HepG2 (cell line): Measurements from ENCODE around the gene DUSP2. TPM values are rescaled to one million over a fixed set of nuclear protein-coding genes. Genes with fewer than 3 reads are reported as not detected.

Source experiments
- ATAC-seq: fragments of 200-7000 bp; cut with Tn5 transposase; 3 replicates; pipeline ENCODE4 v1.9.1; 2020; ENCODE audit warnings: mild to moderate bottlenecking, moderate library complexity
- BruUV-seq: library from RNA; stranded (reverse); fragments of 400-500 nt; replicated peaks from 2 replicates; lab custom pipeline; 2021; lab: Mats Ljungman, UMichigan
- CTCF ChIA-PET: fragments of 300-600 bp; formaldehyde crosslinking; extraction: SDS; loops from one replicate; lab custom pipeline; 2021; ENCODE audit warnings: low total read pairs, inconsistent platforms, low intra/inter-chr PET ratio; lab: Yijun Ruan, JAX
- POLR2A ChIA-PET: fragments of 350-600 bp; sonication (Branson Sonifier 250); formaldehyde crosslinking; loops from one replicate; lab custom pipeline; 2020; ENCODE audit warnings: antibody characterized with exemption, inconsistent platforms; lab: Yijun Ruan, JAX
- DNase-seq: peaks from one replicate; pipeline ENCODE4 v3.0.0-alpha.2; 2015; ENCODE audit warnings: low spot score
- FAIRE-seq: peaks from 3 replicates; lab custom pipeline; 2011; peaks lifted over from hg19 to GRCh38; lab: Jason Lieb, UNC
- H2AFZ ChIP-seq: one replicate; pipeline ENCODE4 v1.6.1; 2011; ENCODE audit warnings: low read length, inconsistent platforms
- H3K27ac ChIP-seq: fragments of 300-600 bp; 3 replicates; pipeline ENCODE4 v1.8.0; 2011; ENCODE audit warnings: mixed run types, mild to moderate bottlenecking, mixed read lengths, low read length, inconsistent platforms; ENCODE audit not compliant: insufficient read depth; ENCODE audit errors: extremely low read length
- H3K27me3 ChIP-seq, 2 experiments: fragments of 200-600 bp in 1 of 2; 2 replicates in 1 of 2; 3 replicates in 1 of 2; pipeline versions ENCODE4 v1.6.0 to v1.8.0; 2011; ENCODE audit warnings: low read length in 2 of 2, mild to moderate bottlenecking in 2 of 2, moderate library complexity in 2 of 2, inconsistent platforms in 1 of 2; ENCODE audit not compliant: insufficient read depth in 2 of 2, control insufficient read depth in 1 of 2
- H3K36me3 ChIP-seq, 2 experiments: fragments of 200-600 bp in 1 of 2; replicated peaks in 1 of 2; 2 replicates in 1 of 2; 3 replicates in 1 of 2; pipeline versions ENCODE4 v1.5.1 to v1.8.0; 2011; ENCODE audit warnings: low read length in 2 of 2, inconsistent platforms in 1 of 2; ENCODE audit not compliant: insufficient read depth in 2 of 2, control insufficient read depth in 1 of 2
- H3K4me1 ChIP-seq: 2 replicates; pipeline ENCODE4 v1.5.1; 2012; ENCODE audit warnings: low read length, inconsistent platforms; ENCODE audit not compliant: insufficient read depth
- H3K4me2 ChIP-seq: 2 replicates; pipeline ENCODE4 v1.6.0; 2011; ENCODE audit warnings: low read depth, low read length, inconsistent platforms
- H3K4me3 ChIP-seq, 3 experiments: fragments of 200-600 bp in 1 of 3; sonication (generic), shearing (Covaris generic) in 1 of 3; replicated peaks in 1 of 3; 2 replicates each; pipeline ENCODE4 v1.5.1; 2011 to 2016; ENCODE audit warnings: low read length in 3 of 3, inconsistent platforms in 2 of 3, low read depth in 2 of 3, mild to moderate bottlenecking in 2 of 3, control low read depth in 1 of 3, mixed read lengths in 1 of 3; ENCODE audit not compliant: insufficient read depth in 1 of 3
- H3K79me2 ChIP-seq: one replicate; pipeline ENCODE4 v1.6.1; 2011; ENCODE audit warnings: low read length, inconsistent platforms; ENCODE audit not compliant: insufficient read depth
- H3K9ac ChIP-seq: 2 replicates; pipeline ENCODE4 v1.6.0; 2011; ENCODE audit warnings: mild to moderate bottlenecking, low read depth, low read length, inconsistent platforms; ENCODE audit not compliant: insufficient read depth
- H3K9me3 ChIP-seq: 2 replicates; pipeline ENCODE4 v1.5.1; 2012; ENCODE audit warnings: mild to moderate bottlenecking, low read length
- H4K20me1 ChIP-seq: 2 replicates; pipeline ENCODE4 v1.6.0; 2011; ENCODE audit warnings: inconsistent platforms, mild to moderate bottlenecking, low read length, moderate library complexity; ENCODE audit not compliant: insufficient read depth
- ATF2 ChIP-seq: sonication (generic); formaldehyde crosslinking; IDR thresholded peaks from 2 replicates; pipeline ENCODE4 v1.4.0; 2020; ENCODE audit warnings: missing genetic modification reagents
- ATRX ChIP-seq: sonication (generic); formaldehyde crosslinking; IDR thresholded peaks from 2 replicates; pipeline ENCODE4 v1.4.0; 2020; ENCODE audit warnings: missing genetic modification reagents, borderline replicate concordance
- HMGA1 ChIP-seq: sonication (generic); formaldehyde crosslinking; conservative IDR thresholded peaks from 2 replicates; pipeline ENCODE4 v1.4.0; 2020; ENCODE audit warnings: missing genetic modification reagents
- KLF12 ChIP-seq: sonication (generic); formaldehyde crosslinking; IDR thresholded peaks from 2 replicates; pipeline ENCODE4 v1.4.0; 2020; ENCODE audit warnings: missing genetic modification reagents, borderline replicate concordance
- KLF13 ChIP-seq: sonication (generic); formaldehyde crosslinking; IDR thresholded peaks from 2 replicates; pipeline ENCODE4 v1.4.0; 2020; ENCODE audit warnings: mild to moderate bottlenecking, missing genetic modification reagents
- MBD4 ChIP-seq: IDR thresholded peaks from 2 replicates; pipeline ENCODE4 v1.6.1; 2012; ENCODE audit warnings: low read length, inconsistent platforms, borderline replicate concordance
- MTA3 ChIP-seq: sonication (generic); formaldehyde crosslinking; IDR thresholded peaks from 2 replicates; pipeline ENCODE4 v1.4.0; 2020; ENCODE audit warnings: missing genetic modification reagents
- MYPOP ChIP-seq: sonication (generic); formaldehyde crosslinking; IDR thresholded peaks from 2 replicates; pipeline ENCODE4 v1.8.1; 2023; ENCODE audit warnings: mild to moderate bottlenecking, moderate library complexity, missing genetic modification reagents
- NBN ChIP-seq: fragments of 450-650 bp; conservative IDR thresholded peaks from 2 replicates; pipeline ENCODE4 v1.6.1; 2017
- RFXANK ChIP-seq: IDR thresholded peaks from 2 replicates; pipeline ENCODE4 v1.6.1; 2016
- RNF2 ChIP-seq: fragments of 450-650 bp; conservative IDR thresholded peaks from 2 replicates; pipeline ENCODE4 v1.6.1; 2016; ENCODE audit warnings: low read depth
- SAP130 ChIP-seq: IDR thresholded peaks from 2 replicates; pipeline ENCODE4 v1.6.1; 2016; ENCODE audit warnings: low read depth
- ZNF235 ChIP-seq: sonication (generic); formaldehyde crosslinking; IDR thresholded peaks from 2 replicates; pipeline ENCODE4 v1.8.1; 2023; ENCODE audit warnings: mild to moderate bottlenecking, missing genetic modification reagents, borderline replicate concordance
- ZNF326 ChIP-seq: sonication (generic); formaldehyde crosslinking; IDR thresholded peaks from 2 replicates; pipeline ENCODE4 v1.4.0; 2020; ENCODE audit warnings: missing genetic modification reagents, borderline replicate concordance
- ZNF414 ChIP-seq: sonication (generic); formaldehyde crosslinking; IDR thresholded peaks from 2 replicates; pipeline ENCODE4 v1.5.0; 2020; ENCODE audit warnings: missing genetic modification reagents
- ZNF569 ChIP-seq: sonication (generic); formaldehyde crosslinking; IDR thresholded peaks from 2 replicates; pipeline ENCODE4 v1.5.0; 2020; ENCODE audit warnings: mild to moderate bottlenecking, missing genetic modification reagents, moderate library complexity, borderline replicate concordance
- ZNF619 ChIP-seq: sonication (generic); formaldehyde crosslinking; IDR thresholded peaks from 2 replicates; pipeline ENCODE4 v1.4.0; 2020; ENCODE audit warnings: mild to moderate bottlenecking, missing genetic modification reagents
- ZNF672 ChIP-seq: sonication (generic); formaldehyde crosslinking; IDR thresholded peaks from 2 replicates; pipeline ENCODE4 v1.8.1; 2022; ENCODE audit warnings: missing genetic modification reagents
- ZSCAN30 ChIP-seq: sonication (generic); formaldehyde crosslinking; IDR thresholded peaks from 2 replicates; pipeline ENCODE4 v1.5.0; 2020; ENCODE audit warnings: mild to moderate bottlenecking, missing genetic modification reagents
- WGBS: methylation state at CpG from one replicate; pipeline ENCODE4 v1.1.6; 2017; ENCODE audit warnings: low lambda C conversion rate; 5-methylcytosine and 5-hydroxymethylcytosine counted together
- in situ Hi-C: cut with HindIII; loops from 2 replicates; pipeline ENCODE4 v1.10.0; 2017; ENCODE audit warnings: low pct_unique_long_range_greater_than_20kb; ENCODE audit not compliant: extremely low pct_ligation_motif_present
- intact Hi-C: fragments of 100-400 bp; cut with micrococcal nuclease; formaldehyde crosslinking; loops from one replicate; pipeline ENCODE4 v1.10.0; 2022; ENCODE audit not compliant: unreplicated experiment
- polyA plus RNA-seq, 8 experiments: library from polyadenylated mRNA; depleted of rRNA in 3 of 8; stranded (reverse) in 7 of 8; unstranded in 1 of 8; fragments of >200 nt; fragmentation: Illumina TruSeq in 4 of 8; extraction: Trizol in 4 of 8; gene quantifications; 2 replicates each; pipeline versions ENCODE4 v1.2.1 to v1.2.3, GENCODE V29; 2011 to 2016; ENCODE audit warnings: low read depth in 4 of 8, missing spikeins in 1 of 8, mixed read lengths in 1 of 8; ENCODE audit not compliant: insufficient read depth in 1 of 8
- total RNA-seq, 5 experiments: library from RNA; depleted of rRNA; stranded (reverse); fragments of >200 nt; fragmentation: Illumina TruSeq; extraction: Trizol; gene quantifications; 2 replicates each; pipeline ENCODE4 v1.2.3, GENCODE V29; 2016; ENCODE audit warnings: low read depth in 1 of 5

DUSP2 gene
- total and polyA plus RNA-seq, 2 of the 13 experiments (the other 11 are each of a cell fraction or from before 2014, with no cell fraction given), result not detected

GRCh38 chr2:96159084-96159830 lies 14.0 kb upstream of the DUSP2 start:
- no peak overlapping the region for H3K27ac ChIP-seq
- H3K36me3 ChIP-seq, result no peaks in the 10 kb centered on the region
- ATAC-seq (peak; percentile 5; the same call in 1 of the 3 replicates), FAIRE-seq (no peak), DNase-seq (no peak)
- H3K4me3 ChIP-seq, result no peak overlapping the region
- no peaks in the 10 kb centered on the region for H3K9me3 ChIP-seq
- H3K27me3 ChIP-seq, result peaks cover 15 to 68% of the 10 kb centered on the region in 2 experiments
- no peak overlapping the region for H2AFZ ChIP-seq
- H4K20me1 ChIP-seq, result no peaks in the 10 kb centered on the region
- H3K4me1 ChIP-seq, result peaks cover 22% of the 10 kb centered on the region
- H3K79me2 ChIP-seq, result no peaks in the 10 kb centered on the region
- BruUV-seq, result no TSS peak
- POLR2A ChIA-PET, result no interaction called here
- whole genome bisulfite sequencing, result 35% methylated on average over 17 of the region's 17 CpGs
- CTCF ChIA-PET, result no interaction called here
- TF ChIP-seq MTA3 (CRISPR knock-in tag) (no peak), MBD4 (no peak), KLF13 (CRISPR knock-in tag) (no peak), ZNF619 (CRISPR knock-in tag) (no peak), ZNF326 (CRISPR knock-in tag) (no peak), ZNF672 (CRISPR knock-in tag) (no peak), NBN (no peak), ATRX (no peak), ZNF235 (CRISPR knock-in tag) (no peak), ATF2 (CRISPR knock-in tag) (no peak), RFXANK (CRISPR knock-in tag) (no peak), ZSCAN30 (CRISPR knock-in tag) (no peak), MYPOP (CRISPR knock-in tag) (no peak), ZNF414 (no peak), SAP130 (CRISPR knock-in tag) (no peak), ZNF569 (CRISPR knock-in tag) (no peak), KLF12 (CRISPR knock-in tag) (no peak), HMGA1 (CRISPR knock-in tag) (no peak), RNF2 (no peak)
- intact Hi-C loops, result no loop called here
- H3K9ac ChIP-seq, result no peak overlapping the region
- in situ Hi-C loops, result no loop called here
- H3K4me2 ChIP-seq, result no peak overlapping the region
